ENCODE measurements around the gene GPR89A.
"Not testable (repeated sequence)": the region's sequence is repeated elsewhere in the genome, so short reads cannot be mapped to it uniquely, and the experiment has no call there.

- not testable (repeated sequence) for TF ChIP-seq POLR2AphosphoS5 (IDR thresholded peaks at IDR 0.05; ENCODE audit: insufficient read depth in 1 of 2, low read depth in 1 of 2); CTCF (IDR thresholded peaks at IDR 0.05); POLR2A (IDR thresholded peaks at IDR 0.05)
Observed at GRCh38 chr1:145662502-145662901, 54.7 kb downstream of the GPR89A start.
